Upper lobe of left lung (tissue), 4 donors: ENCODE data around the gene LAPTM4A.

Experiments used
- CTCF ChIP-seq, 6 experiments: fragments of 450-650 bp in 4 of 6; fragments of 200-600 bp in 2 of 6; sonication (generic) in 2 of 6; IDR thresholded peaks; one replicate each; pipeline ENCODE4 v1.5.1; 2016 to 2019; ENCODE audit warnings: antibody characterized with exemption in 6 of 6
- POLR2AphosphoS5 ChIP-seq, 2 donors: sonication (generic); formaldehyde crosslinking; IDR thresholded peaks; one replicate each; pipeline ENCODE4 v1.5.1; 2017; ENCODE audit warnings: antibody characterized with exemption in 2 of 2

- TF ChIP-seq CTCF (IDR thresholded peaks at IDR 0.05) (no peak), POLR2AphosphoS5 (IDR thresholded peaks at IDR 0.05) (no peak)
These were observed 16.6 kb downstream of the LAPTM4A start for GRCh38 chr2:20034821-20035220.
